Chondrocyte (in vitro differentiated cells): ENCODE measurements around the gene DCLK3. TPM values are rescaled to one million over a fixed set of nuclear protein-coding genes. Genes with fewer than 3 reads are reported as not detected.
A peak's percentile ranks its signal among the peaks of the same experiment; 100 is the strongest.

Experiments used
- DNase-seq: peaks from one replicate; pipeline ENCODE4 v3.0.0; 2021; ENCODE audit warnings: mixed read lengths, low spot score
- H3K27ac Mint-ChIP-seq: one replicate; pipeline ENCODE4 v1.8.0; 2021; ENCODE audit warnings: mild to moderate bottlenecking, moderate library complexity, mixed read lengths; ENCODE audit not compliant: unreplicated experiment
- H3K27me3 Mint-ChIP-seq: 2 replicates; pipeline ENCODE4 v1.8.0; 2021; ENCODE audit warnings: low read depth, mixed read lengths
- H3K36me3 Mint-ChIP-seq: 2 replicates; pipeline ENCODE4 v1.8.0; 2021; ENCODE audit warnings: low read depth, mixed read lengths
- H3K4me1 Mint-ChIP-seq: 2 replicates; pipeline ENCODE4 v1.8.0; 2021; ENCODE audit warnings: low read depth, mild to moderate bottlenecking, mixed read lengths
- H3K4me3 Mint-ChIP-seq: one replicate; pipeline ENCODE4 v1.8.0; 2021; ENCODE audit warnings: mild to moderate bottlenecking, moderate library complexity, mixed read lengths; ENCODE audit not compliant: unreplicated experiment
- H3K9me3 Mint-ChIP-seq: 2 replicates; pipeline ENCODE4 v1.8.0; 2021; ENCODE audit warnings: low read depth, mixed read lengths
- CTCF ChIP-seq: fragments of 200-600 bp; sonication (generic); IDR thresholded peaks from 2 replicates; pipeline ENCODE4 v1.5.0; 2021; ENCODE audit warnings: antibody characterized with exemption, mild to moderate bottlenecking, moderate library complexity
- total RNA-seq: library from RNA; stranded (reverse); gene quantifications from 3 replicates; pipeline ENCODE4 v1.2.1, GENCODE V29; 2021

Gene DCLK3
- total RNA-seq, 1 donor from 2014 or later: not detected

- no peak for TF ChIP-seq CTCF
- no peaks in the 10 kb centered on the region for H3K9me3 Mint-ChIP-seq
- peaks cover 78% of the 10 kb centered on the region for H3K27me3 Mint-ChIP-seq
- DNase-seq: no peak
- no peak overlapping the region for H3K27ac Mint-ChIP-seq
- peak overlapping the region; percentile 55 for H3K4me3 Mint-ChIP-seq
- H3K4me1 Mint-ChIP-seq: peaks cover 4% of the 10 kb centered on the region
- peaks cover 2% of the 10 kb centered on the region for H3K36me3 Mint-ChIP-seq
Observed at GRCh38 chr3:36764704-36765038, 318 bp upstream of the DCLK3 start.

GRCh38 chr3:36762918-36763849, 1.2 kb downstream of the DCLK3 start:
- H3K27me3 Mint-ChIP-seq: peaks cover 75% of the 10 kb centered on the region
- peaks cover 4% of the 10 kb centered on the region for H3K4me1 Mint-ChIP-seq
- DNase-seq: no peak
- H3K9me3 Mint-ChIP-seq: no peaks in the 10 kb centered on the region
- TF ChIP-seq CTCF: no peak
- peaks cover 2% of the 10 kb centered on the region for H3K36me3 Mint-ChIP-seq
- no peak overlapping the region for H3K27ac Mint-ChIP-seq
- H3K4me3 Mint-ChIP-seq: peak overlapping the region; percentile 48

- peaks cover 73% of the 10 kb centered on the region for H3K27me3 Mint-ChIP-seq
- no peak for TF ChIP-seq CTCF
- DNase-seq: no peak
- H3K4me3 Mint-ChIP-seq: no peak overlapping the region
- H3K9me3 Mint-ChIP-seq: no peaks in the 10 kb centered on the region
- peaks cover 2% of the 10 kb centered on the region for H3K36me3 Mint-ChIP-seq
- no peak overlapping the region for H3K27ac Mint-ChIP-seq
- peaks cover 4% of the 10 kb centered on the region for H3K4me1 Mint-ChIP-seq
Observed at GRCh38 chr3:36761779-36762178, 2.6 kb downstream of the DCLK3 start.

- no peak for TF ChIP-seq CTCF
- Mint-ChIP-seq H3K4me3 (no peak overlapping the region), H3K27me3 (peaks cover 61% of the 10 kb centered on the region)
Observed at GRCh38 chr3:36756269-36756668, 8.1 kb downstream of the DCLK3 start.

GRCh38 chr3:36751326-36751725, 13.0 kb downstream of the DCLK3 start:
- Mint-ChIP-seq H3K4me3 (no peak overlapping the region), H3K27me3 (peaks cover 54% of the 10 kb centered on the region), H3K36me3 (no peaks in the 10 kb centered on the region), H3K27ac (no peak overlapping the region), H3K4me1 (no peaks in the 10 kb centered on the region), H3K9me3 (peaks cover 3% of the 10 kb centered on the region)
- no peak for DNase-seq
- TF ChIP-seq CTCF: no peak

More at GRCh38 chr3:36756269-36756668, 8.1 kb downstream of the DCLK3 start:
- DNase-seq: no peak
- no peaks in the 10 kb centered on the region for H3K36me3 Mint-ChIP-seq
- H3K27ac Mint-ChIP-seq: no peak overlapping the region
- H3K4me1 Mint-ChIP-seq: no peaks in the 10 kb centered on the region
- no peaks in the 10 kb centered on the region for H3K9me3 Mint-ChIP-seq
